MCF 10A (cell line): ENCODE data around the gene GPSM1. TPM values are rescaled to one million over a fixed set of nuclear protein-coding genes. Genes with fewer than 3 reads are reported as not detected.

ENCODE experiments used
- BruUV-seq: library from RNA; stranded (reverse); fragments of 400-500 nt; replicated peaks from 2 replicates; lab custom pipeline; 2021; lab: Mats Ljungman, UMichigan
- CTCF ChIA-PET: fragments of 300-600 bp; sonication (Branson Sonifier 250); formaldehyde crosslinking; extraction: SDS; loops from one replicate; lab custom pipeline; 2021; ENCODE audit warnings: antibody characterized with exemption, inconsistent platforms; lab: Yijun Ruan, JAX
- POLR2A ChIA-PET: fragments of 300-600, 350-650 bp; sonication (Branson Sonifier 250); formaldehyde crosslinking; extraction: SDS; loops from one replicate; lab custom pipeline; 2020; ENCODE audit warnings: antibody characterized with exemption, inconsistent platforms; lab: Yijun Ruan, JAX
- DNase-seq: peaks from one replicate; pipeline ENCODE4 v3.0.0-alpha.2; 2018; ENCODE audit not compliant: unreplicated experiment
- H3K27ac Mint-ChIP-seq: one replicate; pipeline ENCODE4 v1.8.0; 2022; ENCODE audit warnings: mild to moderate bottlenecking, low read depth, mixed read lengths; ENCODE audit not compliant: unreplicated experiment
- H3K27me3 Mint-ChIP-seq: one replicate; pipeline ENCODE4 v1.8.0; 2022; ENCODE audit warnings: mixed read lengths; ENCODE audit not compliant: insufficient read depth, unreplicated experiment
- H3K36me3 Mint-ChIP-seq: one replicate; pipeline ENCODE4 v1.8.0; 2022; ENCODE audit warnings: mild to moderate bottlenecking, moderate library complexity, mixed read lengths; ENCODE audit not compliant: insufficient read depth, unreplicated experiment
- H3K4me1 Mint-ChIP-seq: one replicate; pipeline ENCODE4 v1.8.0; 2022; ENCODE audit warnings: mixed read lengths; ENCODE audit not compliant: insufficient read depth, unreplicated experiment
- H3K4me3 Mint-ChIP-seq: one replicate; pipeline ENCODE4 v1.8.0; 2022; ENCODE audit warnings: mild to moderate bottlenecking, moderate library complexity, mixed read lengths; ENCODE audit not compliant: unreplicated experiment
- H3K9me3 Mint-ChIP-seq: one replicate; pipeline ENCODE4 v1.8.0; 2022; ENCODE audit warnings: mixed read lengths; ENCODE audit not compliant: unreplicated experiment
- intact Hi-C: fragments of 100-400 bp; cut with micrococcal nuclease; formaldehyde crosslinking; loops from 2 replicates; pipeline ENCODE4 v1.14.1; 2022
- total RNA-seq: library from RNA; stranded (reverse); gene quantifications from 2 replicates; pipeline ENCODE4 v1.2.3, GENCODE V29; 2022
- TF ChIP-seq, protein P1 (sequence below): fragments of 200-600 bp; IDR thresholded peaks from one replicate; pipeline ENCODE4 v1.8.0; 2022; ENCODE audit warnings: antibody characterized with exemption, mild to moderate bottlenecking; ENCODE audit not compliant: unreplicated experiment

The GPSM1 gene
- total RNA-seq, 1 experiment from 2014 or later, result 15.5 TPM

DNA sequence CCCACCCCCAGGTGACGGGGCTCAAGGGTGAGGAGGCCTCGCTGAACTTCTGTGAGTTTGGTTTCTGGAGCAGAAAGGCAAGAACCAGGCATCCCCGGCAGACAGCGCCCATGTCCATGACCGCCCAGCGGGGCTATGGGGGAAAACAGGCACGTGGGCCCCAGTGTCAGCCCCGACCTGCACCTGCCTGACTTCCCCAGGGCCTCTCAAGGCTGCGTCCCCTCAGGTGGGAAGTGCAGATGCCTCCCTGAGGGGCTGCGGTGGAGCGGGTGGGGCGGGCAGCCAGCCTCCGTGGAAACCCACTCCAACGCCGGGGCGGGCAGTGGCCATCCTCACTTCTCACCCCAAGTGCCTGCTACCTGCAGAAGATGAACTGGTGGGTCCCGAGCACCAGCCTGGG lies 53.0 kb downstream of the GPSM1 start:
- Mint-ChIP-seq H3K27me3 (no peaks in the 10 kb centered on the region), H3K4me1 (no peaks in the 10 kb centered on the region), H3K4me3 (no peak overlapping the region), H3K27ac (no peak overlapping the region), H3K9me3 (no peaks in the 10 kb centered on the region), H3K36me3 (peaks cover 27% of the 10 kb centered on the region)
- TF ChIP-seq, protein P1, sequence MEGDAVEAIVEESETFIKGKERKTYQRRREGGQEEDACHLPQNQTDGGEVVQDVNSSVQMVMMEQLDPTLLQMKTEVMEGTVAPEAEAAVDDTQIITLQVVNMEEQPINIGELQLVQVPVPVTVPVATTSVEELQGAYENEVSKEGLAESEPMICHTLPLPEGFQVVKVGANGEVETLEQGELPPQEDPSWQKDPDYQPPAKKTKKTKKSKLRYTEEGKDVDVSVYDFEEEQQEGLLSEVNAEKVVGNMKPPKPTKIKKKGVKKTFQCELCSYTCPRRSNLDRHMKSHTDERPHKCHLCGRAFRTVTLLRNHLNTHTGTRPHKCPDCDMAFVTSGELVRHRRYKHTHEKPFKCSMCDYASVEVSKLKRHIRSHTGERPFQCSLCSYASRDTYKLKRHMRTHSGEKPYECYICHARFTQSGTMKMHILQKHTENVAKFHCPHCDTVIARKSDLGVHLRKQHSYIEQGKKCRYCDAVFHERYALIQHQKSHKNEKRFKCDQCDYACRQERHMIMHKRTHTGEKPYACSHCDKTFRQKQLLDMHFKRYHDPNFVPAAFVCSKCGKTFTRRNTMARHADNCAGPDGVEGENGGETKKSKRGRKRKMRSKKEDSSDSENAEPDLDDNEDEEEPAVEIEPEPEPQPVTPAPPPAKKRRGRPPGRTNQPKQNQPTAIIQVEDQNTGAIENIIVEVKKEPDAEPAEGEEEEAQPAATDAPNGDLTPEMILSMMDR, result no peak
- CTCF ChIA-PET, result no interaction called here
- POLR2A ChIA-PET, result no interaction called here
- BruUV-seq, result no TSS peak
- no peak for DNase-seq
- intact Hi-C loops, result no loop called here

DNA sequence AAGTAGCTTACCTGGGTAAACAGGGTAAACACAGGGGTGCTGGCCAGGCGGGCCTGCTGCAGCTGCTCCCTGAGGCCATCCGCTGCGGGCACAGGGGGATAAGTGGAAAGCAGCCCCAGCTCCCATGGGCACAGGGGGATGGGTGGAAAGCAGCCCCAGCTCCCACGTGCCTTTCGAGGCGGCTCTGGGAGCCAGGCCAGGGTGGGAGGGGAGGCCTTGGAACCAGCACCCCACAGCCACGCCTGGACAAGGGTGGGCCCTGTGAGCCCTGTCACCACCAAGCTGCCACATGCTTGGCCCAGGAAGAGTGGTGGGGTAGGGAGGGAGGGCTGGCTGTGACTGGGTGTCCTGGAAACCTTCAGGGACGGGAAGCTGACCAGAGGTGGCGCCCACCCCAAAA lies 54.0 kb downstream of the GPSM1 start:
- H3K36me3 Mint-ChIP-seq, result peaks cover 36% of the 10 kb centered on the region
- TF ChIP-seq, protein P1, result no peak
- no TSS peak for BruUV-seq
- DNase-seq, result no peak
- POLR2A ChIA-PET, result no interaction called here
- H3K9me3 Mint-ChIP-seq, result no peaks in the 10 kb centered on the region
- H3K4me1 Mint-ChIP-seq, result no peaks in the 10 kb centered on the region
- no peak overlapping the region for H3K4me3 Mint-ChIP-seq
- no peaks in the 10 kb centered on the region for H3K27me3 Mint-ChIP-seq
- intact Hi-C loops, result no loop called here
- CTCF ChIA-PET, result interaction anchor here (0.6 kb wide), 1 partner anchor 81 kb away, joined by 3 read pairs; no protein-coding TSS in a partner anchor
- no peak overlapping the region for H3K27ac Mint-ChIP-seq

DNA sequence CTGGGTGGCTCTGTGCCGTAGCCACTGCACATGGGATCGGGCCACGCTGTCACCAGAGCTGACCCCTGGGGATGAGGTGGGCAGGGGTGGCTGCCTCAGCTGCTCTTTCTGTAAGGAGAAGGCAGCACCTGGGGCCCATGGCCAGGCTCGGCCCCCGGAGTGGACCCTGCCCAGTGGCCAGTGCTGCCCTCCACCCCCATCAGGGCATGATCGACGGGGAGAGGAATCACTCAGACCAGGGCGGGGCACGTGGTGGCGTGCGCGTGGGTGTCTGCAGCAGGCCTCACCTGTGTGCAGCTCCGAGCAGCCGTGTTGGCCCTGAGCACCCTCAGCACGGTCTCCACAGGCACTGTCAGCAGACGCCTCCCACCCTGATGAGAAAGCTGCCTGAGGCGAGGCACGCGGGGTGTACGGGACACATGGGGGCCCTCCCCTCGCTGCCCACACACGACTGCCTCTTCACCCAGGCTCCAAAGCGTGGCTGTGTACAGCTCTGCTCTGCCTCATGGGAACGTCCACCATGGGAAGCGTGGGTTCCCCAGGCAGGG lies 54.7 kb downstream of the GPSM1 start:
- TF ChIP-seq, protein P1, result no peak
- H3K9me3 Mint-ChIP-seq, result no peaks in the 10 kb centered on the region
- ChIA-PET CTCF (interaction anchor here (0.6 kb wide), 2 partner anchors 59 to 82 kb away, joined by 3 to 5 read pairs; no protein-coding TSS in a partner anchor), POLR2A (interaction anchor here (1.0 kb wide), 1 partner anchor 17 kb away, joined by 3 read pairs; no protein-coding TSS in a partner anchor)
- no peak overlapping the region for H3K4me3 Mint-ChIP-seq
- no peak for DNase-seq
- BruUV-seq, result no TSS peak
- no peaks in the 10 kb centered on the region for H3K27me3 Mint-ChIP-seq
- H3K36me3 Mint-ChIP-seq, result peaks cover 44% of the 10 kb centered on the region
- intact Hi-C loops, result no loop called here
- H3K4me1 Mint-ChIP-seq, result no peaks in the 10 kb centered on the region
- no peak overlapping the region for H3K27ac Mint-ChIP-seq

DNA sequence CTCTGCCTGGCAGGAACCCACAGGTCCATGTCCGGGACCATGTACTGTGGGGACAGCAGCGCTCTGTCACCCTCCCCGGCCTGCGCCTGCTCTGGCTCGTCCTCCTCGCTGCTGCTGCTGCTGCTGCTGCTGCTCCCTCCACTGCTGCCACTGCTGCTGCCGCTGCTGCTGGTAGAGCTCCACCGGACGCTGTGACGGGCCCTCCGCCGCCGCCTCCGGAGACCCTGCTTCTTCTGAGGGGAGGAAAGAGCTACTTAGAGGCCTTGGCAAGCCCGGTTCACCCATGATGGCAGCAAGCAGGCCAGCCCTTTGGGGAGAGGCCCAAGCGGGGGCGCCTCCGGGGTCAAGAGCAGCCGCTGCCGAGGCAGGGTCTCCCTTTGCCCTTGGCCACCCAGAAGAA lies 56.1 kb downstream of the GPSM1 start:
- DNase-seq, result no peak
- CTCF ChIA-PET, result interaction anchor here (1.1 to 1.7 kb wide), 2 partner anchors 9 to 20 kb away, joined by 3 read pairs; partner anchors contain the start of gene DNLZ

More for the DNA sequence above, 56.1 kb downstream of the GPSM1 start:
- TF ChIP-seq, protein P1, result no peak
- Mint-ChIP-seq H3K4me3 (no peak overlapping the region), H3K36me3 (peaks cover 58% of the 10 kb centered on the region), H3K27ac (no peak overlapping the region), H3K27me3 (no peaks in the 10 kb centered on the region), H3K9me3 (no peaks in the 10 kb centered on the region), H3K4me1 (no peaks in the 10 kb centered on the region)
- POLR2A ChIA-PET, result no interaction called here
- intact Hi-C loops, result no loop called here
- no TSS peak for BruUV-seq
